ENCODE data around the gene SMCO3.

The SMCO3 gene

GRCh38 chr12:14844401-14844800, 30.4 kb upstream of the SMCO3 start:
- TF ChIP-seq, protein P1, sequence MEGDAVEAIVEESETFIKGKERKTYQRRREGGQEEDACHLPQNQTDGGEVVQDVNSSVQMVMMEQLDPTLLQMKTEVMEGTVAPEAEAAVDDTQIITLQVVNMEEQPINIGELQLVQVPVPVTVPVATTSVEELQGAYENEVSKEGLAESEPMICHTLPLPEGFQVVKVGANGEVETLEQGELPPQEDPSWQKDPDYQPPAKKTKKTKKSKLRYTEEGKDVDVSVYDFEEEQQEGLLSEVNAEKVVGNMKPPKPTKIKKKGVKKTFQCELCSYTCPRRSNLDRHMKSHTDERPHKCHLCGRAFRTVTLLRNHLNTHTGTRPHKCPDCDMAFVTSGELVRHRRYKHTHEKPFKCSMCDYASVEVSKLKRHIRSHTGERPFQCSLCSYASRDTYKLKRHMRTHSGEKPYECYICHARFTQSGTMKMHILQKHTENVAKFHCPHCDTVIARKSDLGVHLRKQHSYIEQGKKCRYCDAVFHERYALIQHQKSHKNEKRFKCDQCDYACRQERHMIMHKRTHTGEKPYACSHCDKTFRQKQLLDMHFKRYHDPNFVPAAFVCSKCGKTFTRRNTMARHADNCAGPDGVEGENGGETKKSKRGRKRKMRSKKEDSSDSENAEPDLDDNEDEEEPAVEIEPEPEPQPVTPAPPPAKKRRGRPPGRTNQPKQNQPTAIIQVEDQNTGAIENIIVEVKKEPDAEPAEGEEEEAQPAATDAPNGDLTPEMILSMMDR (IDR thresholded peaks at IDR 0.05; ENCODE audit: low read depth, low read length) = no peak
- H3K27me3 ChIP-seq (ENCODE audit: insufficient read depth, low read depth, severe bottlenecking) = no peaks in the 10 kb centered on the region
- no peak overlapping the region for H3K27ac ChIP-seq
- no peak overlapping the region for H3K4me3 ChIP-seq (ENCODE audit: low read depth, low read length)
- H3K36me3 ChIP-seq = no peaks in the 10 kb centered on the region
- no peak for DNase-seq
- H3K9me3 ChIP-seq (ENCODE audit: severe bottlenecking) = no peaks in the 10 kb centered on the region

DNA sequence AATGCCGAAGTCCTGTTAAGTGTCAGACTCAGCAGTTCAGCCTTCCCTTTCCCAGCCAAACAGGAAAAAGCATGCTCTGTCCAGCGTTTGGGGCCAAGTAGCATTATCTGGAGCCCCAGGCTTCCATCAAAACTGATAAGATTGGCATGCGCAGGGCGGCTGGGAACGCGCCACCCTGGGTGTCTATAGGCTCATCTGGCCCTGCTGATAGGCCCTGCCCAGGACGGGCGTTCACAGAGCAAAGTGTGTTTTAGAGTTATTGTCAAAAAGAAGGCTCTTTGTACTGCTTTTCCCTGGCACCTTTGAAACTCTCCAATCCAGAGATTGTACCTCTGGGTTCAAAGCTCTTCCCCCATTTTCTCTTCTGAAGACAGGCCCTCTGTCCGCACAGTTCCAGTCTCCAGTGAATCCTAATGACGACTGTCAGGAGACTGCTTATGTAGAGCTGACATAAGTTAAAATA, 29.5 kb upstream of the SMCO3 start, which contains the start of gene ART4:
TSS of gene ART4 (minus strand) at position 102 of the 463 bp plus-strand sequence. CDS start 413 bp downstream, outside the sequence.
- TF ChIP-seq, protein P1 (IDR thresholded peaks at IDR 0.05; ENCODE audit: low read depth, low read length) = no peak
- Histone ChIP-seq H3K9me3 (ENCODE audit: severe bottlenecking) (no peaks in the 10 kb centered on the region), H3K27me3 (ENCODE audit: insufficient read depth, low read depth, severe bottlenecking) (no peaks in the 10 kb centered on the region), H3K4me3 (ENCODE audit: low read depth, low read length) (no peak within 1 kb of the TSS), H3K27ac (no peak within 1 kb of the TSS), H3K36me3 (no peaks in the 10 kb centered on the region)
- no peak for DNase-seq

DNA sequence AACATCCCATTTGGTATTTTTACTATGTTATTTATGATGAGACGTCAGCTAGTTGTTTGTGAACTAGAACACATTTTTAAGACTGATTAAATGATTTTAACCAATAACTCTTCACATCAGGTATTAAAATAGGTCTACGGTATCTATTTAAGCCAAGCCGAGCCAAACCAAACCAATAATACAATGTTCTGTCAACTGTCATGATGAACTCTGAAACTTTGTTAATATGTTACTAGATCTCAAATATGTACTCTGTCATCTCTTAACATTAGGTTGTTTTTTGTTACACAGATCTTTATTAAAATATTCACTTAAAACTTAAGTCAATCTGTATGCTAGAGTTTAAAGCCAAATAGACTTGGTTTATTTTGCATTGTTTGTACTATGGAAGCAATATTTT, 28.3 kb upstream of the SMCO3 start:
- DNase-seq = no peak
- H3K36me3 ChIP-seq = no peaks in the 10 kb centered on the region
- TF ChIP-seq, protein P1 (IDR thresholded peaks at IDR 0.05; ENCODE audit: low read depth, low read length) = no peak
- H3K4me3 ChIP-seq (ENCODE audit: low read depth, low read length) = no peak overlapping the region
- no peaks in the 10 kb centered on the region for H3K27me3 ChIP-seq (ENCODE audit: insufficient read depth, low read depth, severe bottlenecking)
- no peak overlapping the region for H3K27ac ChIP-seq
- H3K9me3 ChIP-seq (ENCODE audit: severe bottlenecking) = no peaks in the 10 kb centered on the region

DNA sequence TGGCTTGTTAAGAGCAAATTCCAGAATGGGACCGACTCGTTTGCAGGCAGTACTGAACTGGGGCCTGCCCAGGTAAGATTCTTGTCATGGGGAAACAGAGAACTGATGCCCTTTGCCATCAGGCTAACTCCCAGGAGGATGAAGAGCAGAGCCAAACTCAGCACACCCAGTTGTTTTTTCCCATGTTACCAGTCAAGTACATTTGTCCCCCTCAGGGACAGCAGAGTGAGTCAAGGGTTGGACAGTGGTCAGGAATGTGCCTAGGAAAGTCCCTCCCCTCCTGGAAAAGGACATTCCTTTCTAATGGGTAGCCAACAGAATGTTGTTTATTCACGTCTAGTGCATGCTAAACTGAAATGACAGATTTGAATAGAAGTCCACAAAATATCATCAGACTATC, 27.8 kb upstream of the SMCO3 start:
- H3K27me3 ChIP-seq (ENCODE audit: insufficient read depth, low read depth, severe bottlenecking) = no peaks in the 10 kb centered on the region
- TF ChIP-seq, protein P1 (IDR thresholded peaks at IDR 0.05; ENCODE audit: low read depth, low read length) = no peak
- no peaks in the 10 kb centered on the region for H3K9me3 ChIP-seq (ENCODE audit: severe bottlenecking)
- no peak overlapping the region for H3K4me3 ChIP-seq (ENCODE audit: low read depth, low read length)
- DNase-seq = no peak
- H3K36me3 ChIP-seq = no peaks in the 10 kb centered on the region
- H3K27ac ChIP-seq = no peak overlapping the region

DNA sequence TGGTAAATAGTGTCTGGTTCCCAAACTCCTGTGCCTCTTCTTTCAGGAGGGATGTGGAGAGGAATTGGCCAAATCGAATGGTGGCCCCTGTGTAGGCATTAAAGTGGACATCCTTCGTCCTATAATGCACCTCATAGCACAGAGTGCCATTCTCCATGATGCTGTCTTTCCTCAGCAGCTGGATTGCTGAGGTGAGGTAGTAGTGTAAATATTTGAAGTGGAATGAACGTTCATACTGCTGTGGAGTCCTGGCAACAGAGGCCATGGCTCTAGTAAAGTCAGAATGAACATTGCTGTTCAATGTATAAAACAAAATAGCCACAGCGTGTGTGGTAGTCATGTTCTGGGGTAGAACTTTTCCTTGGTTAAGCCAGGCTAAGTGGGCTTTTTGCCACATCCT, 26.6 kb upstream of the SMCO3 start:
- H3K4me3 ChIP-seq (ENCODE audit: low read depth, low read length) = no peak overlapping the region
- no peaks in the 10 kb centered on the region for H3K27me3 ChIP-seq (ENCODE audit: insufficient read depth, low read depth, severe bottlenecking)
- no peaks in the 10 kb centered on the region for H3K9me3 ChIP-seq (ENCODE audit: severe bottlenecking)
- no peak overlapping the region for H3K27ac ChIP-seq
- DNase-seq = no peak
- no peaks in the 10 kb centered on the region for H3K36me3 ChIP-seq
- TF ChIP-seq, protein P1 (IDR thresholded peaks at IDR 0.05; ENCODE audit: low read depth, low read length) = no peak

- no peaks in the 10 kb centered on the region for H3K27me3 ChIP-seq (ENCODE audit: insufficient read depth, low read depth, severe bottlenecking)
- TF ChIP-seq, protein P1 (IDR thresholded peaks at IDR 0.05; ENCODE audit: low read depth, low read length) = no peak
- H3K9me3 ChIP-seq (ENCODE audit: severe bottlenecking) = no peaks in the 10 kb centered on the region
- no peak overlapping the region for H3K27ac ChIP-seq
- H3K36me3 ChIP-seq = no peaks in the 10 kb centered on the region
- DNase-seq = no peak
- H3K4me3 ChIP-seq (ENCODE audit: low read depth, low read length) = no peak overlapping the region
These were observed 25.3 kb upstream of the SMCO3 start for GRCh38 chr12:14839262-14839661.

All from WERI-Rb-1 (cell line).